SK-N-SH treated with all-trans-retinoic acid at 6 μM for 48 hours (cell line): Measurements from ENCODE around the gene FARSB.

ENCODE experiments used
- BACH2 ChIP-seq: fragments of 250-450 bp; sonication (Bioruptor Pico); IDR thresholded peaks from 2 replicates; pipeline ENCODE4 v1.9.0; 2021; ENCODE audit warnings: mild to moderate bottlenecking, borderline replicate concordance
- CSDC2 ChIP-seq: fragments of 250-450 bp; sonication (Bioruptor Pico); IDR thresholded peaks from 2 replicates; pipeline ENCODE4 v1.5.0; 2020; ENCODE audit warnings: mild to moderate bottlenecking, moderate library complexity
- ESRRG ChIP-seq: fragments of 250-450 bp; sonication (Bioruptor Pico); IDR thresholded peaks from 2 replicates; pipeline ENCODE4 v1.6.1; 2021; ENCODE audit warnings: mild to moderate bottlenecking
- GLIS3 ChIP-seq: fragments of 250-450 bp; sonication (Bioruptor Pico); IDR thresholded peaks from 2 replicates; pipeline ENCODE4 v1.5.0; 2020; ENCODE audit warnings: mild to moderate bottlenecking, moderate library complexity
- OSR1 ChIP-seq: fragments of 250-450 bp; sonication (Bioruptor Pico); IDR thresholded peaks from 2 replicates; pipeline ENCODE4 v1.8.0; 2022; ENCODE audit warnings: moderate library complexity, mild to moderate bottlenecking, inconsistent platforms
- RARB ChIP-seq: fragments of 250-450 bp; sonication (Bioruptor Pico); IDR thresholded peaks from 2 replicates; pipeline ENCODE4 v1.8.0; 2021; ENCODE audit warnings: mild to moderate bottlenecking, moderate library complexity
- TOX ChIP-seq: fragments of 250-450 bp; sonication (Bioruptor Pico); IDR thresholded peaks from 2 replicates; pipeline ENCODE4 v1.8.0; 2021; ENCODE audit warnings: mild to moderate bottlenecking, moderate library complexity, borderline replicate concordance
- ZFP3 ChIP-seq: fragments of 250-450 bp; sonication (Bioruptor Pico); IDR thresholded peaks from 2 replicates; pipeline ENCODE4 v1.5.0; 2020; ENCODE audit warnings: mild to moderate bottlenecking, moderate library complexity
- ZFP30 ChIP-seq: fragments of 450-650 bp; formaldehyde crosslinking; IDR thresholded peaks from 2 replicates; pipeline ENCODE4 v1.5.0; 2022; ENCODE audit warnings: mild to moderate bottlenecking, moderate library complexity
- TF ChIP-seq, protein P1 (sequence below): fragments of 250-450 bp; sonication (Bioruptor Pico); IDR thresholded peaks from 2 replicates; pipeline ENCODE4 v1.5.0; 2020; ENCODE audit warnings: mild to moderate bottlenecking, moderate library complexity

DNA sequence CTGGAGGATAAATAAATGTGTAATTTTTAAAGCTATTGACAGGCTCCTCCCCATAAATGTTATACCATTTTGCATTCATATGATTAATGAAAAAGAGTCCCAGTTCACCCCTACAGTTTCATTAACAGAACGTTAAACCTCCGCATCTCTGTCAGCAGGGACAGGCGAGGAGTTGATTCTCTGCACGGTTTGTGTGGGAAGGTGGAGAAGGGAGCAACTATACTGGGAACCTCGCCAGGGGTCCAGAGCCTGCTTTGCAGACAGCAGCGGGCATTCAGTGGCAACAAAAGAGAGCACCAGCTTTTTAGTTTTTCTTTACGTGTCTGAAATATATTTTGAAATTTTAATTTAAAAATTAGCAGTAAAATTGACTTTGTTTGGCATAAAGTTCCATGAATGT is 101.4 kb downstream of the FARSB start:
- TF ChIP-seq ESRRG (CRISPR knock-in tag), result no peak
- TF ChIP-seq GLIS3 (CRISPR knock-in tag), result no peak
- no peak for TF ChIP-seq CSDC2
- TF ChIP-seq ZFP3 (CRISPR knock-in tag), result no peak
- TF ChIP-seq TOX (CRISPR knock-in tag), result no peak
- TF ChIP-seq, protein P1, sequence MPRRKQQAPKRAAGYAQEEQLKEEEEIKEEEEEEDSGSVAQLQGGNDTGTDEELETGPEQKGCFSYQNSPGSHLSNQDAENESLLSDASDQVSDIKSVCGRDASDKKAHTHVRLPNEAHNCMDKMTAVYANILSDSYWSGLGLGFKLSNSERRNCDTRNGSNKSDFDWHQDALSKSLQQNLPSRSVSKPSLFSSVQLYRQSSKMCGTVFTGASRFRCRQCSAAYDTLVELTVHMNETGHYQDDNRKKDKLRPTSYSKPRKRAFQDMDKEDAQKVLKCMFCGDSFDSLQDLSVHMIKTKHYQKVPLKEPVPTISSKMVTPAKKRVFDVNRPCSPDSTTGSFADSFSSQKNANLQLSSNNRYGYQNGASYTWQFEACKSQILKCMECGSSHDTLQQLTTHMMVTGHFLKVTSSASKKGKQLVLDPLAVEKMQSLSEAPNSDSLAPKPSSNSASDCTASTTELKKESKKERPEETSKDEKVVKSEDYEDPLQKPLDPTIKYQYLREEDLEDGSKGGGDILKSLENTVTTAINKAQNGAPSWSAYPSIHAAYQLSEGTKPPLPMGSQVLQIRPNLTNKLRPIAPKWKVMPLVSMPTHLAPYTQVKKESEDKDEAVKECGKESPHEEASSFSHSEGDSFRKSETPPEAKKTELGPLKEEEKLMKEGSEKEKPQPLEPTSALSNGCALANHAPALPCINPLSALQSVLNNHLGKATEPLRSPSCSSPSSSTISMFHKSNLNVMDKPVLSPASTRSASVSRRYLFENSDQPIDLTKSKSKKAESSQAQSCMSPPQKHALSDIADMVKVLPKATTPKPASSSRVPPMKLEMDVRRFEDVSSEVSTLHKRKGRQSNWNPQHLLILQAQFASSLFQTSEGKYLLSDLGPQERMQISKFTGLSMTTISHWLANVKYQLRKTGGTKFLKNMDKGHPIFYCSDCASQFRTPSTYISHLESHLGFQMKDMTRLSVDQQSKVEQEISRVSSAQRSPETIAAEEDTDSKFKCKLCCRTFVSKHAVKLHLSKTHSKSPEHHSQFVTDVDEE (CRISPR knock-in tag), result no peak
- TF ChIP-seq OSR1 (CRISPR knock-in tag), result no peak
- TF ChIP-seq ZFP30 (CRISPR knock-in tag), result no peak
- no peak for TF ChIP-seq RARB (CRISPR knock-in tag)
- no peak for TF ChIP-seq BACH2 (CRISPR knock-in tag)
